AML-193 (cell line): ENCODE data around the gene GTF2H2.
"Not testable (repeated sequence)": the region's sequence is repeated elsewhere in the genome, so short reads cannot be mapped to it uniquely, and the experiment has no call there.

Experiments used
- DNase-seq, 2 experiments: peaks; one replicate each; lab custom pipeline; 2025; lab: John Stamatoyannopoulos, UW

The GTF2H2 gene

DNA sequence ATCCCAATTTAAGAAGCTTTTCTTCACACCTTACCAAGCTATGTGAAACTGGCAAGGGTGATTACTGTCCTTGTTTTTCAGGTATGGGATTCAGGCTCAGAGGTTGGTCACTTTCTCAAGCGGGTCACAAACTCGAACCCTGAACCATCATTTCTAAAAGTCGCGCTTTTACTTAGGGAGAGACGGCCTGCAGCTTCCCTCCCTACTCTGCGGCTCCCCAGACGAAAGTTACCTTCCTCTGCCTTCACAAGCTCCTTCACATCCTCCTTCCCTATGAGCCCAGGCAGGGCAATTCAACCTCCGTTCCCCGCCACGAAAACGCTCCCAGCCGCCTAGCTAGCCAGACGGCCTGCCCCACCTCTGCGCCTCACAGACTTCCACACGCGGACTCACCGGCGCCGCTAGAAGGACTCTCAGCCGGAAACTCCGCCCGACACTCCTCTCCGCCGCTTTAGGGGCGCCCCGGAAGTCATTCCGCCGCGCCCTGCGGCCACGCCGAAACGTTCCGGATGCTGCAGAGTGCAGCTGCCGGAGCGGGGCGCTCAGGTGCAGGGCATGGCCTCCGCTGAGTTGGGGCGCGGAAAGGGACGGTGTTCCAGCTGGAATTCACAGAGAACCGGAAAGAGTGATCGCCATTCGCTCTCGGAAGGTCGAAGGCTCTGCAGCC, at the start of gene GTF2H2:
TSS of gene GTF2H2 (minus strand) at position 415 of the 667 bp plus-strand sequence. CDS start 4,913 bp downstream, outside the sequence.
- not testable (repeated sequence) for DNase-seq

- not testable (repeated sequence) for DNase-seq
Observed at GRCh38 chr5:71109730-71110275, 42.3 kb upstream of the GTF2H2 start.

DNA sequence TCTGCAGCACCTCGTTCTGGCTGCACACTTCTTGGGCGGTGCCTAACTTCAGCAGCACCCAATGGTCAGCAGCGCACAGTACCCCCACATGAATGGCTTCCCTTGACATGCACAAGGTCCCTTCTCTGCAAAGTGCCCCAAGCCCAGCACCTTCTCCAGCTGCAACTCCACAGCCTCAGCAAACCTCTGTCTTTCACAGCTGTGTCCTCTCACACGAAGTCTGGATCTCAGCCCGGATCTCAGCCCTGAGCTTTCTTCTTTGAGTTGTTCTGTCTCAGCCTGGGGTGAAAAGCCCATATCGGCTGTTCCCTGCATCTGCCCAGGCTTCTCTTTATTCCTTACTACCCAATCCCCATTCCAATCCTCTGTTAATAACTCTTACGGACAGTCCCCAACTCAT, 32.5 kb upstream of the GTF2H2 start:
- DNase-seq: not testable (repeated sequence)

- DNase-seq: not testable (repeated sequence)
Observed at GRCh38 chr5:71097930-71098203, 30.4 kb upstream of the GTF2H2 start.

DNA sequence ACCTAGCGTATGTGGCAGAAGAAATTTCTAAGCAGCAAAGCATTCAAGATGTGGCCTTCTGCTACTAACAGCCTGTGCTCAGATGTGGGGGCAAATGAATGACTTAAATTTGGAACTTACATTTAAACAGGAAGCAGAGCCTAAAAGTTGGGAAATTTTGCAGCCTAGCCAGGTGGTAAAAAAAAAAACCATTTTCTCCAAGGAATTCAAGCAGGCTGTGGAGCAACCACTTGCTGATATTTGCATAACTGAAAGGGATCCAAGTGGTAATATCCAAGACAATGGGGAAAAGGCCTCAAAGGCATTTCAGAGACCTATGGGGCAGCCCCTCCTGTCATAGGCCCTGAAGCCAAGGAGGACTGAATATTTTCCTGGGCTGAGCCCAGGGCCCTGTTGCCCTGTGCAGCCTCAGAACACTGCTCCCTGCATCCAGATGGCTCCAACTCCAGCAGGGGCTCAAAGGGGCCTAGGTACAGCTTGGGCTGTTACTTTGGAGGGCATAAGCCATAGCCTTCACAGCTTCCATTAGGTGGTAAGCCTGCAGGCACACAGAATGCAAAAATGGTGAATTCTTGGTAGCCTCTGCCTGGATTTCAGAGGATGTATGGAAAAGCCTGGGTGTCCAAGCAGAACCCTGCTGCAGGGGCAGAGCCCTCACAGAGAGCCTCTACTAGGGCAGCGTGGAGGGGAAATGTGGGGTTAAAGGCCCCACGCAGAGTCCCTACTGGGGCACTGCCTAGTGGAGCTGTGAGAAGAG, 29.9 kb upstream of the GTF2H2 start:
- DNase-seq: not testable (repeated sequence)

- not testable (repeated sequence) for DNase-seq
Observed at GRCh38 chr5:71089773-71090172, 22.3 kb upstream of the GTF2H2 start.

GRCh38 chr5:71088754-71089153, 21.3 kb upstream of the GTF2H2 start:
- not testable (repeated sequence) for DNase-seq

GRCh38 chr5:71086145-71086544, 18.7 kb upstream of the GTF2H2 start:
- DNase-seq: not testable (repeated sequence)

- not testable (repeated sequence) for DNase-seq
Observed at GRCh38 chr5:71084280-71085063, 17.0 kb upstream of the GTF2H2 start.

- not testable (repeated sequence) for DNase-seq
Observed at GRCh38 chr5:71082898-71083297, 15.4 kb upstream of the GTF2H2 start.

- DNase-seq: not testable (repeated sequence)
Observed at GRCh38 chr5:71082340-71082739, 14.9 kb upstream of the GTF2H2 start.

GRCh38 chr5:71061322-71061721, 6.2 kb downstream of the GTF2H2 start:
- not testable (repeated sequence) for DNase-seq

DNA sequence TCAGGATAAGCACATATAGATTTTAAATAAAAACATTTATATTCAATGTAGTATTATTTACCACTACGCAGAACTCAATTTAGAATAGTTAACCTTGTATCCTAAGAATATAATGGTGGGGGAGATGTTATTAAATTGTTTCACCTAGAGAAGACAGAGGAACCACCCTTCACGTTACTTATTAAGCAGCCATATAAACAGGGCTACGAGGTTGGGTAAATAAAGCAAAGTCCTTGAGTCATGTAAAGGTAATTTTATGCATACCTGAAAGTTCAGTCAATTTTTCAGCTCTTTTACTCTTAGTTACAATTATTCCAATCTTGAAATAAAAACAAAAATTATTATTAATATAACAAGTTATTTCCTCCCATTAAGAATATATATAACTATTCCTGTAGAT, 8.1 kb downstream of the GTF2H2 start:
- DNase-seq: not testable (repeated sequence)

DNA sequence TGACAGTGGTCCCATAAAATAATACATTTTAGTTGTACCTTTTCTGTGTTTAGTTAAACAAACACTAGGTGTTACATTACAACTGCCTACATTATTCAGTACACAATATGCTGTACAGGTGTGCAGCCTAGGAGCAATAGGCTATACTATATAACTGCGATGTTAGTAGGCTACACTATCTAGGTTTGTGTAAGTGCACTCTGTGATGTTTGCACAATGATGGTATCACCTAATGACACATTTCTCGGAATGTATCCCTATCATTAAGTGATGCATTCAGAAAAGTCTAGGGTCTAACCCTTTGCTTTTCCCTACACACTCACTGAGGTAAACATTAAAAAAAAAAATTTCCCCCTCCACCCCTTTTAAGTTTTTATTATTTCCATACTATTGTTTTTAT, 22.7 kb downstream of the GTF2H2 start:
- not testable (repeated sequence) for DNase-seq

- DNase-seq: not testable (repeated sequence)
Observed at GRCh38 chr5:71044128-71044527, 23.3 kb downstream of the GTF2H2 start.

DNA sequence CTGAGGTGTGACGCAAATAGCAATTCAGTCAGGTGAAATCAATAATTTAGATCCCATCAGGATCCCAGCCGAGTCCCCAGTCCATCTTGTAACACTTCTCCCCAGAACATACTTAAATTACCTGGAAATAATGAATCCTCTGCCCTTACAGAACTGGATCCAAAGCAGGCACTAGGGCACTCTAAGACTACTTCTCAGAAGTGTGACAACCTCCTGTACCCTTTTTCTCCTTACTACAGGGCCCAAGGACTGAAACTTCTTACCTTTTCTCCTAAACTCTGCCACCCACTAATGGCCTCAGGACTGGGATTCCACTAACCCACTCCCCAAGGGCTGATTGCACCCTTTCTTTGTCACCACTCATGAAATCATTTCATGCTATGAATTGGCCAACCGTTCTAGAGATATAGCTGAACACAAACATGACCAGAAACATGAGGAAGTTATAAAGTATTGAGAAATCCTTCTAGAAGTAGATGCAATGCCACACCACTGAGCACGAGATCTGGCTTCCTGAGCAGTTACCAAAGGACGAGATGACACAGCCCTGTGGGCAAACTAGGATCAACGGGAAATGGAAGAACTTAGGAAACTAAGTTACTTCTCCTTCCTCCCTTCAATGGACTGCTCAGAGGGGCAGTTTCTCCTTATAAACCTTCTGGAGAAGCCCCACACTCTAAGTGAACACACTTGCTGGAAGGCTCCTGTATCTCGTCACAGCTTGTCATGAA, 36.3 kb downstream of the GTF2H2 start:
- DNase-seq: not testable (repeated sequence)

GRCh38 chr5:71025289-71025953, 42.1 kb downstream of the GTF2H2 start, which contains the start of gene NAIP:
Gene NAIP (minus strand): TSS chr5:71025339. CDS start chr5:71012915, 12,424 bp downstream.
- DNase-seq: not testable (repeated sequence)

DNA sequence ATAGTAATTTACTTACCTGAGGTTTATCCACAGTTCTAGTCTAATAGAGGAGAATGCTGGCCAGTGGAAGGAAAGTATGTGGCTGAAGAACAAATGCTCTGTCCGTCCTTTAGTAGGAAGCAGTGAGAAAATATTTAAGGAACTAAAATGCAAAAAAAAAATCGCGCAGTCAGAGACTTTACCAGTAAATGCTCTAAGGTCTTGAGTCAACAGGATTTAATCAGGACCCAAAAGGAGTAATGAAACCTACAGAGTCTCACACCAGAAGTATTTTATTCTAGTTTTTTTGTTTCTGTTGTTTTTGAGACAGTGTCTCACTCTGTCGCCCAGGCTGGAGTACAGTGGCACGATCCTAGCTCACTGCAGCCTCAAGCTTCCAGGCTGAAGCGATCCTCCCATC, 46.8 kb downstream of the GTF2H2 start:
- DNase-seq: not testable (repeated sequence)

GRCh38 chr5:71018376-71019005, 49.0 kb downstream of the GTF2H2 start:
- not testable (repeated sequence) for DNase-seq

DNA sequence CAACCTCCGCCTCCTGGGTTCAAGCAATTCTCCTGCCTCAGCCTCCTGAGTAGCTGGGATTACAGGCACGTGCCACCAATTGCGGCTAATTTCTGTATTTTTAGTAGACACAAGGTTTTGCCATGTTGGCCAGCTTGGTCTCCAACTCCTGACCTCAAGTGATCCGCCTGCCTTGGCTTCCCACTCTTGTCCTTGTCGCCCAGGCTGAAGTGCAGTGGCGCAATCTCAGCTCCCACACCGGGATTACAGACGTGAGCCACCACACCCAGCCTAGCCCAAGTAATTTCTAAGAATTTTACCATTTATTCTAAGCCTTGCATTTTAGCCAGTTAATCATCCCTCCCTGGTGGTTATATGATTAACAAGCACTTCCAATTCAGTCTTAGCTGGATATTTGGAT, 53.3 kb downstream of the GTF2H2 start:
- DNase-seq: no peak
